PFSK-1 (cell line): Measurements from ENCODE around the gene TRIM31.

ENCODE experiments used
- FOXP2 ChIP-seq: optimal IDR thresholded peaks from 2 replicates; pipeline ENCODE3; 2011; ENCODE audit warnings: borderline replicate concordance, control low read depth, inconsistent platforms; ENCODE audit not compliant: insufficient read depth; ENCODE audit errors: extremely low read length, extremely low read depth
- POLR2AphosphoS5 ChIP-seq: IDR thresholded peaks from 2 replicates; pipeline ENCODE4 v1.6.1; 2012; ENCODE audit warnings: low read depth, mild to moderate bottlenecking, control low read depth, low read length, moderate library complexity
- REST ChIP-seq, 2 experiments: IDR thresholded peaks; 2 replicates each; pipeline versions ENCODE4 v1.6.1 to v1.8.0; 2011 to 2012; ENCODE audit warnings: low read depth in 2 of 2, low read length in 2 of 2, control low read depth in 1 of 2, inconsistent platforms in 1 of 2, mild to moderate bottlenecking in 1 of 2, moderate library complexity in 1 of 2; ENCODE audit not compliant: insufficient read depth in 1 of 2
- SIN3A ChIP-seq: IDR thresholded peaks from 2 replicates; pipeline ENCODE4 v1.6.1; 2012; ENCODE audit warnings: mild to moderate bottlenecking, low read length, moderate library complexity, borderline replicate concordance; ENCODE audit not compliant: insufficient read depth
- TAF1 ChIP-seq: IDR thresholded peaks from 2 replicates; pipeline ENCODE4 v1.6.1; 2012; ENCODE audit warnings: low read length, control low read depth, borderline replicate concordance; ENCODE audit not compliant: insufficient read depth

Gene TRIM31

GRCh38 chr6:30129265-30130178, 16.6 kb upstream of the TRIM31 start:
- TF ChIP-seq REST (IDR thresholded peaks at IDR 0.05; ENCODE audit: insufficient read depth in 1 of 2, low read depth in 2 of 2, low read length in 2 of 2) = no peak
- TF ChIP-seq TAF1 = no peak
- no peak for TF ChIP-seq POLR2AphosphoS5
- TF ChIP-seq FOXP2 = no peak
- TF ChIP-seq SIN3A = no peak

- no peak for TF ChIP-seq REST (IDR thresholded peaks at IDR 0.05; ENCODE audit: insufficient read depth in 1 of 2, low read depth in 2 of 2, low read length in 2 of 2)
- no peak for TF ChIP-seq POLR2AphosphoS5
Measured at GRCh38 chr6:30127238-30128093, 14.6 kb upstream of the TRIM31 start.

GRCh38 chr6:30122515-30122914, 9.6 kb upstream of the TRIM31 start:
- TF ChIP-seq SIN3A = no peak
- TF ChIP-seq REST (IDR thresholded peaks at IDR 0.05; ENCODE audit: insufficient read depth in 1 of 2, low read depth in 2 of 2, low read length in 2 of 2) = no peak

GRCh38 chr6:30121446-30122366, 8.8 kb upstream of the TRIM31 start:
- TF ChIP-seq FOXP2 (no peak), TAF1 (no peak), REST (IDR thresholded peaks at IDR 0.05; ENCODE audit: insufficient read depth in 1 of 2, low read depth in 2 of 2, low read length in 2 of 2) (no peak), SIN3A (no peak), POLR2AphosphoS5 (no peak)
